CD8-positive, alpha-beta memory T cell (primary cell): ENCODE measurements around the gene TRIM17. TPM values are rescaled to one million over a fixed set of nuclear protein-coding genes. Genes with fewer than 3 reads are reported as not detected.

Experiments used
- CTCF ChIA-PET: fragments of 350-600 bp; sonication (Branson Sonifier 250); formaldehyde crosslinking; loops from one replicate; lab custom pipeline; 2021; ENCODE audit warnings: antibody characterized with exemption; lab: Charles Lee
- POLR2A ChIA-PET: fragments of 350-600 bp; sonication (Branson Sonifier 250); formaldehyde crosslinking; loops from one replicate; lab custom pipeline; 2021; ENCODE audit warnings: antibody characterized with exemption; lab: Charles Lee
- DNase-seq, 5 donors: peaks; one replicate each; pipeline versions ENCODE4 v3.0.0 to v3.0.0-alpha.2; 2020 to 2022; ENCODE audit warnings: mixed read lengths in 1 of 5
- H3K27ac ChIP-seq: one replicate; pipeline ENCODE4 v1.7.0; 2013; ENCODE audit warnings: low read depth, mild to moderate bottlenecking, low read length, moderate library complexity
- H3K27me3 ChIP-seq: 2 replicates; pipeline ENCODE4 v1.7.0; 2013; ENCODE audit warnings: low read length, mild to moderate bottlenecking; ENCODE audit not compliant: insufficient read depth, poor library complexity, severe bottlenecking
- H3K36me3 ChIP-seq: 2 replicates; pipeline ENCODE4 v1.7.0; 2013; ENCODE audit warnings: mild to moderate bottlenecking, low read length, moderate library complexity; ENCODE audit not compliant: insufficient read depth
- H3K4me1 ChIP-seq: 2 replicates; pipeline ENCODE4 v1.7.0; 2013; ENCODE audit warnings: mild to moderate bottlenecking, low read length, moderate library complexity; ENCODE audit not compliant: insufficient read depth
- H3K4me3 ChIP-seq: 2 replicates; pipeline ENCODE4 v1.7.0; 2013; ENCODE audit warnings: mild to moderate bottlenecking, low read length
- H3K9me3 ChIP-seq: 2 replicates; pipeline ENCODE4 v1.7.0; 2013; ENCODE audit warnings: mild to moderate bottlenecking, low read length
- H3K27ac Mint-ChIP-seq, 8 donors: one replicate each; pipeline ENCODE4 v1.8.0; 2020 to 2021; ENCODE audit warnings: mixed read lengths in 8 of 8, mild to moderate bottlenecking in 6 of 8, inconsistent platforms in 3 of 8, moderate library complexity in 3 of 8
- H3K27me3 Mint-ChIP-seq, 2 donors: one replicate each; pipeline ENCODE4 v1.8.0; 2020 to 2021; ENCODE audit warnings: mixed read lengths in 2 of 2, mild to moderate bottlenecking in 1 of 2, moderate library complexity in 1 of 2
- H3K36me3 Mint-ChIP-seq, 3 donors: one replicate each; pipeline ENCODE4 v1.8.0; 2020 to 2021; ENCODE audit warnings: mixed read lengths in 3 of 3, inconsistent platforms in 1 of 3, mild to moderate bottlenecking in 1 of 3
- H3K4me1 Mint-ChIP-seq, 3 donors: one replicate each; pipeline ENCODE4 v1.8.0; 2020 to 2021; ENCODE audit warnings: mixed read lengths in 3 of 3, inconsistent platforms in 1 of 3, mild to moderate bottlenecking in 1 of 3
- H3K4me3 Mint-ChIP-seq, 7 donors: one replicate each; pipeline ENCODE4 v1.8.0; 2020 to 2021; ENCODE audit warnings: mixed read lengths in 7 of 7, mild to moderate bottlenecking in 6 of 7, moderate library complexity in 4 of 7, inconsistent platforms in 2 of 7
- H3K9me3 Mint-ChIP-seq, 5 donors: one replicate each; pipeline ENCODE4 v1.8.0; 2020 to 2022; ENCODE audit warnings: mixed read lengths in 5 of 5, mild to moderate bottlenecking in 3 of 5, moderate library complexity in 2 of 5, inconsistent platforms in 1 of 5
- polyA plus RNA-seq: library from polyadenylated mRNA; unstranded; fragments of 300-500 nt; fragmentation: Illumina TruSeq; gene quantifications from one replicate; pipeline ENCODE4 v1.2.3, GENCODE V29; 2021
- total RNA-seq, 2 experiments: library from RNA; stranded (reverse); gene quantifications; one replicate each; pipeline ENCODE4 v1.2.3, GENCODE V29; 2021

The TRIM17 gene
- total and polyA plus RNA-seq, 3 experiments from 2014 or later: 0.60 to 2.1 (median 1.8) TPM

DNA sequence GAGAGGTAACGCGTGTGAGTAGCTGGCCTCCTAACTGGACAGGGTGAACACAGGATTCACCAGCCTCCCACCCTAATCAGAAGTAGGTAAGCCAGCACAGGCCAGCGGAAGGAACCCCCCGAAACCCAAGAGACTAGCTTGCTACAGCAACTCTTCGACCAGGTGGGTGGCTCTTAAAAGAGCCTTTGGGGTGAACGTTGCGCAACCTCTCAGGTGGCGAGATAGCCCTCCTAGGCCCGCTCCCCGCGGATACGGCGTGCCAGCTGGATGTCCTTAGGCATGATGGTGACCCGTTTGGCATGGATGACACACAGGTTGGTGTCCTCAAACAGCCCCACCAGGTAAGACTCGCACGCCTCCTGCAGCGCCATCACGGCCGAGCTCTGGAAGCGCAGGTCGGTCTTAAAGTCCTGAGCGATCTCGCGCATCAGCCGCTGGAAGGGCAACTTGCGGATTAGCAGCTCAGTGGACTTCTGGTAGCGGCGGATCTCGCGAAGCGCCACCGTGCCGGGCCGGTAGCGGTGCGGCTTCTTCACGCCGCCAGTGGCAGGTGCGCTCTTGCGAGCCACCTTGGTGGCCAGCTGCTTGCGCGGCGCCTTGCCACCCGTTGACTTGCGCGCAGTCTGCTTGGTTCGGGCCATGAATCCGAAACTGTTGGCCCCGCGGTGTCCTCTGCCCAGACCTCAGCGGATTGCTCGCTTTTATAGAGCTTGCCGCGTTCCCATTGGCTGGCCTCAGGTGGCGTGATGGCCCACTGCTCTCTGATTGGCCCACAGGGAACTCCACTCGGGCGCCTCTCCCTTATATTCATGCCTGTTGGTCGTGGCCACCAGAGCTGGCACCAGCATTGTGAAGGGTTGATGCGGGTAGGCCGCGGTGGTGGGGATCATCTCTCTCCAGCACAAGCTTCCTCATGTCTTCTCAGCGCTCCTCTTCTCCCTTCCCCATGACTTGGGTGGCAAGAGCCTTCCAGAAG, 8.3 kb upstream of the TRIM17 start:
- H3K4me1 ChIP-seq: no peaks in the 10 kb centered on the region
- ChIA-PET CTCF (no interaction called here), POLR2A (no interaction called here)
- H3K27me3 ChIP-seq: no peaks in the 10 kb centered on the region
- no peaks in the 10 kb centered on the region for H3K9me3 ChIP-seq
- Mint-ChIP-seq H3K4me3 (no peak overlapping the region), H3K9me3 (no peaks in the 10 kb centered on the region), H3K4me1 (no peaks in the 10 kb centered on the region), H3K27ac (no peak overlapping the region), H3K36me3 (peaks cover 0 to 4% (median 2%) of the 10 kb centered on the region in 3 donors), H3K27me3 (peaks cover 9 to 16% of the 10 kb centered on the region in 2 donors)
- no peaks in the 10 kb centered on the region for H3K36me3 ChIP-seq
- no peak for DNase-seq
- H3K27ac ChIP-seq: no peak overlapping the region
- H3K4me3 ChIP-seq: no peak overlapping the region

DNA sequence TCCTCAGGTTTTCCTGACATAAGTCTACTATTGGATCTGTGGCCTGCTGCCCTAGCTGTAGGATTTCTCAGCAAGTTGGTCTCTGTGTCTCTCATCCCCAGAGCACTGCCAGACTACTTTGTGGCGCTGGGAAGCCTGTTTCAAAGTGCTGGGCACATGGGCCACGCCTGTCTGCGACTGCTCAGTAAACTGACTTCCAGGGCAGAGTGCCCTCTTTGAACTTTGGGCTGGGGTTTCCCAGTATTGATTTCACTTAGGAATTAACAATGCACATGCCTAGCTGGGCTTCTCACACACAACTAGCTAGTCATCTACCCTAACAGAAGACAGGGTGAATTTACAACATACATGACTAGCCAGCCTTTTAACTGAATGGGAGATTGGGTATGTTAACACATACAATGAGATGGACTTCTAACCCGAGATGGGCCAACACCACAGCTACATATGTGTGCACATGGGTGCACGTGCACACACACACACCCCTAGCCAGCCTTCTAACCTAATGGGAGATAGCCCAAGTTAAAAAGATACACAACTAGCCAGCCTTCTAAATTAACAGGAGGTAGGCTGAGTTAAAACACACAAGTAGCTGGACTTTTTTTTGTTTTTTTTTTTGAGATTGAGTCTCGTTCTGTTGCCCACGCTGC, 6.9 kb upstream of the TRIM17 start:
- Histone ChIP-seq H3K27me3 (no peaks in the 10 kb centered on the region), H3K4me3 (no peak overlapping the region), H3K4me1 (no peaks in the 10 kb centered on the region), H3K9me3 (no peaks in the 10 kb centered on the region), H3K36me3 (no peaks in the 10 kb centered on the region), H3K27ac (no peak overlapping the region)
- CTCF ChIA-PET: no interaction called here
- Mint-ChIP-seq H3K9me3 (no peaks in the 10 kb centered on the region), H3K27me3 (peaks cover 5 to 8% of the 10 kb centered on the region in 2 donors), H3K4me3 (no peak overlapping the region), H3K4me1 (no peaks in the 10 kb centered on the region), H3K27ac (no peak overlapping the region), H3K36me3 (peaks cover 0 to 4% (median 2%) of the 10 kb centered on the region in 3 donors)
- DNase-seq: no peak
- POLR2A ChIA-PET: no interaction called here

- H3K4me3 ChIP-seq: no peak overlapping the region
- ChIA-PET POLR2A (interaction anchor here (0.6 kb wide), 1 partner anchor 14 kb away, joined by 10 read pairs; no protein-coding TSS in a partner anchor), CTCF (interaction anchor here (1.0 to 1.1 kb wide), 2 partner anchors 10 to 15 kb away, joined by 3 read pairs; partner anchors contain the start of gene TRIM11)
- peaks cover 12% of the 10 kb centered on the region for H3K4me1 ChIP-seq
- Mint-ChIP-seq H3K4me3 (no peak overlapping the region), H3K36me3 (peaks cover 0 to 4% (median 2%) of the 10 kb centered on the region in 3 donors), H3K4me1 (peaks cover 0 to 11% (median 6%) of the 10 kb centered on the region in 3 donors), H3K9me3 (no peaks in the 10 kb centered on the region), H3K27ac (no peak overlapping the region), H3K27me3 (peaks cover 0 to 4% of the 10 kb centered on the region in 2 donors)
- H3K27ac ChIP-seq: no peak overlapping the region
- H3K36me3 ChIP-seq: no peaks in the 10 kb centered on the region
- H3K9me3 ChIP-seq: no peaks in the 10 kb centered on the region
- DNase-seq: no peak
- no peaks in the 10 kb centered on the region for H3K27me3 ChIP-seq
Observed at GRCh38 chr1:228420968-228421826, 4.5 kb upstream of the TRIM17 start.

DNA sequence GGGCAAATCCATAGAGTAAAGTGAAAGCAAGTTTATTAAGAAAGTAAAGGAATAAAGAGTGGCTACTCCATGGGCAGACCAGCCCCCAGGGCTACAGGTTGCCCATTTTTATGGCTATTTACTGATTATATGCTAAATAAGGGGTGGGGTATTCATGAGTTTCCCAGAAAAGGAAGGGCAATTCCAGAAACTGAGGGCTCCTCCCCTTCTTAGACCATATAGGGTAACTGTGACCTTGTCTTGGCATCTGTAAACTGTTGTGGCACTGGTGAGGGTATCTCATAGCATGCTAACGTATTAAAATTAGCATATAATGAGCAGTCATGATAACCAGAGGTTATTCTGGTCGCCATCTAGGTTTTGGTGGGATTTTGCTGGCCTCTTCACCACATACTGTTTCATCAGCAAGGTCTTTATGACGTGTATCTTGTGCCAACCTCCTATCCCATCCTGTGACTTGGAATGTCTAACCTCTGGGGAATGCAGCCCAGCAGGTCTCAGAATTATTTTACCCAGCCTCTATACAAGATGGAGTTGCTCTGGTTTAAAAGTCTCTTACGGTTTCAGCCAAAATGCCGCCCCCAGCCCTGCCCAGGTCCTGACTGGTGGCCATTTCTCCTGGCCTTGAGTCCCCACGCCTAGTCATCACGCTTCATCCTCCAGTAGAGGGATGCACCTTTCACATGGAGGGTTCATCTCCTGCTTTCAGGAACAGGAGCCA, 982 bp upstream of the TRIM17 start:
- DNase-seq: no peak
- Histone ChIP-seq H3K36me3 (no peaks in the 10 kb centered on the region), H3K9me3 (no peaks in the 10 kb centered on the region), H3K27ac (no peak overlapping the region), H3K4me3 (no peak overlapping the region), H3K4me1 (peaks cover 20% of the 10 kb centered on the region), H3K27me3 (no peaks in the 10 kb centered on the region)
- Mint-ChIP-seq H3K27ac (peak overlapping the region in 1 of 8 donors; percentile 31), H3K9me3 (no peaks in the 10 kb centered on the region), H3K36me3 (peaks cover 0 to 2% (median 0%) of the 10 kb centered on the region in 3 donors), H3K4me3 (peak overlapping the region in 6 of 7 donors; percentile 12 to 86 (median 42)), H3K4me1 (peaks cover 14 to 30% (median 15%) of the 10 kb centered on the region in 3 donors), H3K27me3 (peaks cover 0 to 3% of the 10 kb centered on the region in 2 donors)
- POLR2A ChIA-PET: interaction anchor here (0.9 kb wide), 1 partner anchor 41 kb away, joined by 3 read pairs; a partner anchor contains a TSS
- CTCF ChIA-PET: no interaction called here

GRCh38 chr1:228417061-228417460, 400 bp upstream of the TRIM17 start:
- Mint-ChIP-seq H3K36me3 (peaks cover 0 to 2% (median 0%) of the 10 kb centered on the region in 3 donors), H3K4me3 (peak overlapping the region in 6 of 7 donors; percentile 24 to 93 (median 66))
- POLR2A ChIA-PET: interaction anchor here (0.9 kb wide), 1 partner anchor 41 kb away, joined by 3 read pairs; a partner anchor contains a TSS

DNA sequence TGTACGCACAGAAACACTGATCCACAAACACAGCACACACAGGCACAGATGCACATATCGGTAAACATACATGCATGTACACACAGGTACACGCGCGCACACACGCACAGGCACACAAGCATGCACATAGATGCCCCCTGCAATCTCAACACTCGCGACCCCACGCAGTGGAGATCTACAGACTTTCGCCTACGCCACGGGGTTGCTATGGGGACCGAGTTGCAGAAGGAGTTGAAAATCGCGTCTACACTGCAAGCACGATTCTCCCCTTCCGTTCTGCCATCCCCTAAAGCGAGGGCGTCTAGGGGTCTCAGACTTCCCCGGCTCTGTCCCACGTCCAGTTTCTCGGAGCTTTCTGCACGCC, 826 bp downstream of the TRIM17 start:
- Histone ChIP-seq H3K36me3 (no peaks in the 10 kb centered on the region), H3K4me1 (peaks cover 20% of the 10 kb centered on the region), H3K4me3 (peak overlapping the region; percentile 40), H3K9me3 (no peaks in the 10 kb centered on the region), H3K27me3 (no peaks in the 10 kb centered on the region), H3K27ac (no peak overlapping the region)
- H3K4me1 Mint-ChIP-seq: peaks cover 14 to 30% (median 15%) of the 10 kb centered on the region in 3 donors
- no peaks in the 10 kb centered on the region for H3K9me3 Mint-ChIP-seq
- peak overlapping the region; percentile 58 to 93 (median 82) for H3K4me3 Mint-ChIP-seq
- H3K36me3 Mint-ChIP-seq: no peaks in the 10 kb centered on the region
- POLR2A ChIA-PET: no interaction called here
- DNase-seq: peak in 1 of 5 donors; percentile 4
- H3K27me3 Mint-ChIP-seq: peaks cover 0 to 1% of the 10 kb centered on the region in 2 donors
- peak overlapping the region in 4 of 8 donors; percentile 29 to 76 (median 54) for H3K27ac Mint-ChIP-seq
- CTCF ChIA-PET: interaction anchor here (1.4 kb wide), 1 partner anchor 11 kb away, joined by 4 read pairs; no protein-coding TSS in a partner anchor

More at GRCh38 chr1:228417061-228417460, 400 bp upstream of the TRIM17 start:
- H3K27ac ChIP-seq: no peak overlapping the region
- Mint-ChIP-seq H3K27me3 (peaks cover 0 to 3% of the 10 kb centered on the region in 2 donors), H3K4me1 (peaks cover 14 to 30% (median 15%) of the 10 kb centered on the region in 3 donors), H3K27ac (peak overlapping the region in 1 of 8 donors; percentile 38), H3K9me3 (no peaks in the 10 kb centered on the region)
- CTCF ChIA-PET: no interaction called here
- H3K9me3 ChIP-seq: no peaks in the 10 kb centered on the region
- peaks cover 20% of the 10 kb centered on the region for H3K4me1 ChIP-seq
- no peaks in the 10 kb centered on the region for H3K27me3 ChIP-seq
- no peak for DNase-seq
- H3K36me3 ChIP-seq: no peaks in the 10 kb centered on the region
- no peak overlapping the region for H3K4me3 ChIP-seq

GRCh38 chr1:228415221-228415620, 1.4 kb downstream of the TRIM17 start:
- Histone ChIP-seq H3K27me3 (no peaks in the 10 kb centered on the region), H3K4me1 (peaks cover 20% of the 10 kb centered on the region), H3K9me3 (no peaks in the 10 kb centered on the region), H3K4me3 (no peak overlapping the region), H3K36me3 (no peaks in the 10 kb centered on the region), H3K27ac (no peak overlapping the region)
- peaks cover 0 to under 1% (median 0%) of the 10 kb centered on the region in 3 donors for H3K36me3 Mint-ChIP-seq
- ChIA-PET POLR2A (interaction anchor here (0.6 kb wide), 1 partner anchor 11 kb away, joined by 3 read pairs; no protein-coding TSS in a partner anchor), CTCF (interaction anchor here (1.4 kb wide), 1 partner anchor 10 kb away, joined by 4 read pairs; no protein-coding TSS in a partner anchor)
- H3K27ac Mint-ChIP-seq: no peak overlapping the region
- H3K9me3 Mint-ChIP-seq: no peaks in the 10 kb centered on the region
- H3K27me3 Mint-ChIP-seq: peaks cover 0 to 1% of the 10 kb centered on the region in 2 donors
- no peak for DNase-seq
- H3K4me3 Mint-ChIP-seq: peak overlapping the region in 6 of 7 donors; percentile 58 to 86 (median 78)
- peaks cover 16 to 30% (median 18%) of the 10 kb centered on the region in 3 donors for H3K4me1 Mint-ChIP-seq
